HG03025 (cell line): Measurements from ENCODE around the gene ALG1.
"Not testable (repeated sequence)": the region's sequence is repeated elsewhere in the genome, so short reads cannot be mapped to it uniquely, and the experiment has no call there.

ENCODE experiments used
- ATAC-seq: cut with Tn5 transposase; IDR thresholded peaks from one replicate; pipeline ENCODE4 v1.9.1; 2021; ENCODE audit warnings: mild to moderate bottlenecking, moderate library complexity; ENCODE audit not compliant: unreplicated experiment, low FRiP score

The ALG1 gene

GRCh38 chr16:5072334-5073278, 963 bp downstream of the ALG1 start:
- no peak for ATAC-seq

- no peak for ATAC-seq
These were observed 1.6 kb downstream of the ALG1 start for GRCh38 chr16:5073279-5073629.

- ATAC-seq: not testable (repeated sequence)
These were observed 2.1 kb downstream of the ALG1 start for GRCh38 chr16:5073771-5074170.

GRCh38 chr16:5075637-5076036, 4.0 kb downstream of the ALG1 start:
- ATAC-seq: no peak

GRCh38 chr16:5077304-5077703, 5.7 kb downstream of the ALG1 start:
- no peak for ATAC-seq

- no peak for ATAC-seq
These were observed 7.0 kb downstream of the ALG1 start for GRCh38 chr16:5078626-5079025.

GRCh38 chr16:5080461-5080860, 8.8 kb downstream of the ALG1 start:
- ATAC-seq: not testable (repeated sequence)

- ATAC-seq: not testable (repeated sequence)
These were observed 9.4 kb downstream of the ALG1 start for GRCh38 chr16:5080996-5081395.

GRCh38 chr16:5083646-5084045, 12.0 kb downstream of the ALG1 start:
- not testable (repeated sequence) for ATAC-seq

- ATAC-seq: not testable (repeated sequence)
These were observed 12.6 kb downstream of the ALG1 start for GRCh38 chr16:5084099-5084731.

GRCh38 chr16:5084802-5085201, 13.2 kb downstream of the ALG1 start:
- ATAC-seq: not testable (repeated sequence)

GRCh38 chr16:5085716-5086115, 14.1 kb downstream of the ALG1 start:
- ATAC-seq: not testable (repeated sequence)

GRCh38 chr16:5088086-5088790, 16.6 kb downstream of the ALG1 start:
- not testable (repeated sequence) for ATAC-seq

GRCh38 chr16:5088936-5089335, 17.3 kb downstream of the ALG1 start:
- ATAC-seq: not testable (repeated sequence)

- not testable (repeated sequence) for ATAC-seq
These were observed 18.4 kb downstream of the ALG1 start for GRCh38 chr16:5089911-5090555.

- ATAC-seq: not testable (repeated sequence)
These were observed 18.9 kb downstream of the ALG1 start for GRCh38 chr16:5090592-5090991.

- ATAC-seq: not testable (repeated sequence)
These were observed 21.4 kb downstream of the ALG1 start for GRCh38 chr16:5093081-5093480.

- not testable (repeated sequence) for ATAC-seq
These were observed 22.1 kb downstream of the ALG1 start for GRCh38 chr16:5093746-5094145.

- not testable (repeated sequence) for ATAC-seq
These were observed 23.6 kb downstream of the ALG1 start for GRCh38 chr16:5095145-5095830.
